Stimulated activated CD8-positive, alpha-beta memory T cell treated with anti-CD3 and anti-CD28 coated beads, Interleukin-15, amount 100 ng/mL, for 4 hours (primary cell): ENCODE measurements around the gene ZHX3.

Source experiments
- DNase-seq, 2 donors: peaks; one replicate each; pipeline ENCODE4 v3.0.0-alpha.2; 2020; ENCODE audit warnings: low read depth in 2 of 2

ZHX3 gene

GRCh38 chr20:41187668-41188067, 129.9 kb downstream of the ZHX3 start:
- DNase-seq, result no peak

- no peak for DNase-seq
Measured at GRCh38 chr20:41185013-41185757, 132.3 kb downstream of the ZHX3 start.

GRCh38 chr20:41183831-41184230, 133.7 kb downstream of the ZHX3 start:
- DNase-seq, result no peak

- DNase-seq, result no peak
Measured at GRCh38 chr20:41183391-41183790, 134.1 kb downstream of the ZHX3 start.

- no peak for DNase-seq
Measured at GRCh38 chr20:41182296-41183212, 135.0 kb downstream of the ZHX3 start.

- DNase-seq, result no peak
Measured at GRCh38 chr20:41181567-41181966, 136.0 kb downstream of the ZHX3 start.

- no peak for DNase-seq
Measured at GRCh38 chr20:41180599-41181333, 136.8 kb downstream of the ZHX3 start.

GRCh38 chr20:41179961-41180360, 137.6 kb downstream of the ZHX3 start:
- no peak for DNase-seq

GRCh38 chr20:41178904-41179432, 138.6 kb downstream of the ZHX3 start:
- no peak for DNase-seq

- no peak for DNase-seq
Measured at GRCh38 chr20:41178495-41178894, 139.0 kb downstream of the ZHX3 start.

GRCh38 chr20:41177636-41178035, 139.9 kb downstream of the ZHX3 start:
- DNase-seq, result no peak

GRCh38 chr20:41176711-41177552, 140.6 kb downstream of the ZHX3 start:
- DNase-seq, result no peak

GRCh38 chr20:41175727-41176330, 141.7 kb downstream of the ZHX3 start:
- DNase-seq, result no peak

- DNase-seq, result no peak
Measured at GRCh38 chr20:41175201-41175651, 142.3 kb downstream of the ZHX3 start.

- DNase-seq, result no peak
Measured at GRCh38 chr20:41174782-41175181, 142.7 kb downstream of the ZHX3 start.

- no peak for DNase-seq
Measured at GRCh38 chr20:41174373-41174772, 143.2 kb downstream of the ZHX3 start.

- no peak for DNase-seq
Measured at GRCh38 chr20:41173791-41174341, 143.7 kb downstream of the ZHX3 start.

GRCh38 chr20:41173161-41173721, 144.3 kb downstream of the ZHX3 start:
- peak; percentile 19 to 35 for DNase-seq

- no peak for DNase-seq
Measured at GRCh38 chr20:41172296-41173140, 145.0 kb downstream of the ZHX3 start.
